Left ventricle myocardium superior (tissue), 1 donor: ENCODE measurements around the gene SNRPD3. TPM values are rescaled to one million over a fixed set of nuclear protein-coding genes. Genes with fewer than 3 reads are reported as not detected.
"Not testable (repeated sequence)": the region's sequence is repeated elsewhere in the genome, so short reads cannot be mapped to it uniquely, and the experiment has no call there.

Source experiments
- ATAC-seq: fragments of 200-7000 bp; cut with Tn5 transposase; one replicate; pipeline ENCODE4 v1.9.1; 2020; ENCODE audit warnings: mild to moderate bottlenecking, moderate library complexity
- DNase-seq: peaks from one replicate; pipeline ENCODE4 v3.0.0-alpha.2; 2020
- intact Hi-C: fragments of 100-400 bp; cut with micrococcal nuclease; formaldehyde crosslinking; loops from one replicate; pipeline ENCODE4 v1.11.0; 2022
- total RNA-seq: library from RNA; stranded (reverse); fragmentation: NEBNext Ultra II Directional; extraction: Animal tissue kit (Norgen Biotek cat#: 25700); gene quantifications from one replicate; pipeline ENCODE4 v1.2.1, GENCODE V29; 2021
- donor health status: DM: no; HTN: yes; CAD: no; lungs with severe emphysema.

Gene SNRPD3
- total RNA-seq, 1 donor from 2014 or later = 73.7 TPM

DNA sequence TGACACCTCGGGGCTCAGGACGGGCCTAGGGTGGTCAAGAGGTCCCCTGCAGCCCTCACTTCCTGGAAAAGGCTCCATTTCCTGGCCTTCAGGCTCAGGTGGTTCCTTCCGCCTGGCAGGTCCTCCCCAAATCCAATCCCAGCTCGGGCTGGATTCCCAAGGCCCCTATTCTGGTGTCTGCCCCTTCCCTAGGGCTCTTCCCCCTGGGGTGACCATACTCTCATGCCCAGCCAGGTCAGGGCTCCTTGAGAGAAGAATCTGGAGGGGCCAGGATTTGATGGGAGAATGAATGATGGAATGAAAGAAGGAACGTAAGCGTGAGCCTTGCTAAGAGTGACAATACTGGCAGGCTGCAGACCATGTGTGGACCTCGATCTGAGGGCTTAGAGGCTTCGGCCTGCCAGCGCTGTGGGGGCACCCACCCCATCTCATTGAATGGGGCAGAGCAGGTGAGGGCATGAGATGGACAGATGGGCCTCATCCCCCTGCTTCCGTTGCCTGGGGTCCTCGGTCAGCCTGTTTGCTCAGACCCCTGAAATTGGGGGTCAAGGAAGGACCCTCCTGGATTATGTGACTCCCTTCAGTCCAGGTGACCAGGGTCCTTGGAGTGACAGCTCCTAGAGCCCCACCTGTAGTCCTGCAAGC lies 46.4 kb downstream of the SNRPD3 start:
- DNase-seq, intact Hi-C loops: not testable (repeated sequence)
- peak; percentile 2 for ATAC-seq

DNA sequence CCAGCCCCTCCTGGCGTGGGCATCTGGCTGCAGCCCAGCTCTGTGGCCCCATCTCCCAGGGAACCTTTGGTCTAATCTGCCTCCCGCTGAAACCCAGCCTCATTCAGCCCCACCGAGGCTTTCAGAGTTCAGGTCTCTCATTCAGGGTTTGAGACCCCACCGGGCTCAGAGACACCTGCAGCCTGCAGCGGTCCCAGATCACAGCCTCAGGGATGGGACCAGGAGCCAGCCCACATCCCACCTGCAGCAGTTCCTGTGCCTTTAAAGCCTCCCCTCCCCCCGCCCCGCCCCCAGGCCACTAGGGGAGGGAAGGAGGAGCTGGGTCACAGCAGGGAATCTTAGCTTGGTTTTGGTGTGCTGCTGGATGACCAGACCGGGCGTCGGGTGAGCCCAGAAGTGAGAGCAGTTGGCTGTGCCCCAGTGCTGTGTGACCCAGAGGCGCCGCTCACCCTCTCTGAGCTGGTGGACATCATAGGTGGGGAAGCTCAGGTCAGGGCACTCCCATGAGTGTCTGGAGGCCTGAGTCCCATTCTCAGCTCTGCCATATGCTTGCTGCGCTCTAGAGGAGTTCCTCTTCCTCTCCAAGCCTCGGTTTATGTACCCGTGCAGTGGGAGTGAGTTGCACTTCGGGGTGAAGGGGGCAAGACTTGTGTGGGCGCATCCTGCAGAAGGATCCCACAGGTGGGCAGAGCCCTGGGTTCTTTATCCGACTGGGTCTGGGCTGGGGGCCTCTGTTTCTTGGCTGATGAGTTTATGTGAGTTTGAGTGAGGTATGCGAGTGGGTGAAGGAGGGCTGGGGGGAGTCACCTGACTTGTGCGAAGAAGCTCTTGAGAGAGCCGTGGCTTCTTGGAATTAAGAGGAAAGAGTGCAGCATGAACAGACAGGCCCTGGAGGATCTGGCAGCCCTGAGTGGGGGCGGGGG lies 47.3 kb downstream of the SNRPD3 start, which contains the start of gene GGT1:
Gene GGT1 (plus strand): TSS at position 347 of the 923 bp plus-strand sequence. CDS start 7,889 bp downstream, outside the sequence.
- intact Hi-C loops, DNase-seq, ATAC-seq: not testable (repeated sequence)

- intact Hi-C loops, DNase-seq: not testable (repeated sequence)
Observed at GRCh38 chr22:24603770-24604629, 48.2 kb downstream of the SNRPD3 start.

GRCh38 chr22:24606340-24606739 lies 50.5 kb downstream of the SNRPD3 start:
- DNase-seq, ATAC-seq, intact Hi-C loops: not testable (repeated sequence)

More at GRCh38 chr22:24603770-24604629, 48.2 kb downstream of the SNRPD3 start:
- ATAC-seq = peak; percentile 6

DNA sequence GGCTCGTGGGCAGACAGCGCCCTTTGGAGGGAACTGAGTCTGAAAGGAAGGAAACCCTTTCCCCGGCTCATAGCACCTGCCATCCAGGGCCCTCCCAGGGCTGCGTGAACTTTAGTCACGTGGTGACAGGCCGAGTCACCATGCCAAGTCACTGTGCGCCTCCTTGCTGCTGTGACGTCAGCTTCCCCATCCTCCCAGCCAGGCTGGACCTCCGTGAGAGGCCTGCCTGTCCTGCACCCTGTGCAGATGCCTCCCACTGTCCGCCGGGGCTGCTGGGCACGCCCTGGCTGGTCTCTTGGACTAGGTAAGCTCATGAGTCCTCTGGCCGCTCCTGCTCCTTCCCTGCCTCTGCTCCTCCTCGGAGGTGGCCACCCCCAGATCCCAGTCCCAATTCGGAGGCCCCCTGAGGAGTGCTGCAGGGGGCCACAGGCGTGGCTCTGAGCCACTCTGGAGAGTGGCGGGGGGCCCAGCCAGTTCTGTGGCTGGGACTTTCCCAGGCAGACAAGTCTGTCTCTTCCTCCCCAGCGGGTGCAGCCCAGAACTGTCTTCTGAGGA lies 51.7 kb downstream of the SNRPD3 start:
- intact Hi-C loops, DNase-seq: not testable (repeated sequence)
- ATAC-seq = peak; percentile 30

DNA sequence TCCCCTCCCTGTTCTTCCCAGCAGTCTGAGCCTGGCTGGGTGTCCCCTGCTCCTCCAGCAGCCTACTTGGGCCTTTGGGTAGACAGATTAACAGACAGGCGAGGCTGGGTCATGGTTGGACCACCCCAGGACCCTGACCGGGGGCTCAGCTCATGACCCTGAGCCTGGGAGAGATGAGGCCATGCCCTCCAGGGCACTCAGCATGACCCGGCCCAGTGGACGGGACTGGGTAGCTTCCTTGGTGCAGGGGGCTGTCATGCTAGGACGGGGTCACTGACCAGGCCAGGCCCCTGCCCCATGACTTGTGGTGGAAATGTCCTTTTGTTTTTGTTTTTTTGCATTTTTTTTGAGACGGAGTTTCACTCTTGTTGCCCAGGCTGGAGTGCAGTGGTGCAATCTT lies 52.5 kb downstream of the SNRPD3 start:
- intact Hi-C loops, ATAC-seq, DNase-seq: not testable (repeated sequence)

GRCh38 chr22:24609888-24610287 lies 54.1 kb downstream of the SNRPD3 start:
- intact Hi-C loops, DNase-seq, ATAC-seq: not testable (repeated sequence)

DNA sequence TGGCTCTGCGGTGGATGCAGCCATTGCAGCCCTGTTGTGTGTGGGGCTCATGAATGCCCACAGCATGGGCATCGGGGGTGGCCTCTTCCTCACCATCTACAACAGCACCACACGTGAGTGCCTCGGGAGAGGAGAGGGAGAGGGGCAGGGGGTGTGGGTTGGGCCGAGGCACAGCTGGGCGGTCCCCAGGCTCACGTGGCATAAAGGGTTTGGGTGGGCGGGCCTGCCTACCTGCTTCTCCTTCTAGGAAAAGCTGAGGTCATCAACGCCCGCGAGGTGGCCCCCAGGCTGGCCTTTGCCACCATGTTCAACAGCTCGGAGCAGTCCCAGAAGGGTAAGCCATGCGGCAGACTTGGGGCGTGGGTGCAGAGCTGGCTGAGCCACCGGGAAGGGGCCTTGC lies 59.0 kb downstream of the SNRPD3 start:
- ATAC-seq, intact Hi-C loops, DNase-seq: not testable (repeated sequence)

GRCh38 chr22:24621244-24621643 lies 65.4 kb downstream of the SNRPD3 start:
- DNase-seq, ATAC-seq, intact Hi-C loops: not testable (repeated sequence)

DNA sequence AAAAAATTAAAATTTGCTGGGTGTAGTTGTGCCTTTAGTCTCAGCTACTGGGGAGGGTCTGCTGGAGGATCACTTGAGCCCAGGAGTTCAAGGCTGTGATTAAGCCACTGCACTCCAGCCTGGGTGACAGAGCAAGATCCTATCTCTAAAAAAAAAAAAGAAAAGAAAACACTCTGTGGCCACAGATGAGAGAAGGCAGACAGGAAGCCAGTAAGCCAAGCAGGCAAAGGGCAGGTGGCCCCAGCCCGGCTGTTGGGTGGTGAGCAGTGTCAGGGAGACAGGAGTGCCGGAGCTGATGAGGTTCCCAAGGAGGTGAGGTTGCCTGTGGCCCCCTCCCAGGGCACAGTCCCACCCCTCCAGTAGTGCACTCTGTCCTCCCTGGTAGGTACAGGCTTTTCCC lies 66.8 kb downstream of the SNRPD3 start:
- DNase-seq, ATAC-seq, intact Hi-C loops: not testable (repeated sequence)

Other genes with a start within 250 kb of the SNRPD3 start
- gene ADORA2A, start 128.4 kb upstream of the SNRPD3 start, total RNA-seq = 4.1 TPM
- gene UPB1, start 60.7 kb upstream of the SNRPD3 start, total RNA-seq = 0.97 TPM
- 275 TPM for gene GUCD1, start 861 bp upstream of the SNRPD3 start, total RNA-seq
- gene LRRC75B, start 37.1 kb downstream of the SNRPD3 start, total RNA-seq = 6.9 TPM
- 1.2 TPM for gene GGT1, start 47.2 kb downstream of the SNRPD3 start, total RNA-seq
- not detected for gene PIWIL3, start 218.7 kb downstream of the SNRPD3 start, total RNA-seq